NT2/D1 (cell line): ENCODE data around the gene TTLL13.

Experiments
- SUZ12 ChIP-seq: IDR thresholded peaks from 2 replicates; pipeline ENCODE4 v1.6.1; 2011; ENCODE audit not compliant: insufficient read length, insufficient read depth; ENCODE audit errors: extremely low read depth
- YY1 ChIP-seq: IDR thresholded peaks from 2 replicates; pipeline ENCODE4 v1.6.1; 2011; ENCODE audit not compliant: insufficient read length, insufficient read depth
- ZNF274 ChIP-seq: IDR thresholded peaks from 2 replicates; pipeline ENCODE4 v1.6.1; 2011; ENCODE audit warnings: mild to moderate bottlenecking, low read depth, low read length

GRCh38 chr15:90231028-90232017, 18.0 kb upstream of the TTLL13 start:
- TF ChIP-seq YY1 (no peak), ZNF274 (no peak), SUZ12 (no peak)
